ENCODE data around the gene OR13C5. TPM values are rescaled to one million over a fixed set of nuclear protein-coding genes. Genes with fewer than 3 reads are reported as not detected.
"Not testable (repeated sequence)": the region's sequence is repeated elsewhere in the genome, so short reads cannot be mapped to it uniquely, and the experiment has no call there.

The OR13C5 gene
- total and polyA plus RNA-seq, 4 donors = not detected

DNA sequence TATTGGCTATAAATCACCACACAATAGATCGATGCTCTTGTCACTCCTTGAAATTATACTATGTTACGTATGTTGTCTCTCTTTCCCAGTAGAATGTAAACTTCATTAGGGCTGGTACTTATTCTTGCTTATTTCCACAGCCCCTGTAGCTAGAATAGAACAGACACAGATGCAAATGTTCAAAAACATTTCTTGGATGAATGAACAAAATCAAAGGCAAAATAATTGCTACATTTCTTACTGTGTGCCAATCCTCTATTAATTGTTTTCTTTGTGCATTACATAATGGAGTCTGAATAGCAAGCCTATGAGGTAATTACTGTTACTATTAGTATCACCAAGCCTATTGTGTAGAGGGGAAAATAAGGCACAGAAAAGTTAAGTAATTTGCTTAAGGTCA lies 6.9 kb upstream of the OR13C5 start:
- WGBS = 87% methylated on average over 2 of the region's 2 CpGs
- Histone ChIP-seq H3K9ac (ENCODE audit: low read depth in 1 of 2, low read length in 2 of 2) (no peak overlapping the region), H3K27me3 (ENCODE audit: control insufficient read depth in 4 of 4, insufficient read depth in 4 of 4, low read length in 3 of 4) (no peaks in the 10 kb centered on the region), H3K27ac (ENCODE audit: low read depth in 1 of 2, low read length in 2 of 2) (no peak overlapping the region), H3K4me3 (ENCODE audit: low read depth in 1 of 3, low read length in 3 of 3) (no peak overlapping the region), H3K4me1 (ENCODE audit: control insufficient read depth in 4 of 4, insufficient read depth in 4 of 4, low read length in 3 of 4) (no peaks in the 10 kb centered on the region), H3K36me3 (ENCODE audit: control insufficient read depth in 4 of 4, insufficient read depth in 3 of 4, low read depth in 1 of 4, low read length in 3 of 4) (no peaks in the 10 kb centered on the region), H3K9me3 (ENCODE audit: control insufficient read depth in 4 of 4, low read length in 3 of 4) (no peaks in the 10 kb centered on the region)
- TF ChIP-seq RXRA (IDR thresholded peaks at IDR 0.05) (no peak), ATF3 (IDR thresholded peaks at IDR 0.05) (no peak), CTCF (IDR thresholded peaks at IDR 0.05; ENCODE audit: low read depth, low read length, missing input control) (no peak), EGR1 (IDR thresholded peaks at IDR 0.05; ENCODE audit: low read depth in 2 of 2) (no peak), RAD21 (IDR thresholded peaks at IDR 0.05) (no peak), HNF4A (conservative IDR thresholded peaks at IDR 0.05) (no peak), FOXA1 (IDR thresholded peaks at IDR 0.05) (no peak), YY1 (IDR thresholded peaks at IDR 0.05) (no peak), SP1 (IDR thresholded peaks at IDR 0.05) (no peak), FOXA2 (IDR thresholded peaks at IDR 0.05) (no peak), ZBTB33 (IDR thresholded peaks at IDR 0.05) (no peak), NR2F2 (IDR thresholded peaks at IDR 0.05) (no peak), GABPA (IDR thresholded peaks at IDR 0.05 in 1 of 2, conservative IDR thresholded peaks at IDR 0.05 in 1 of 2) (no peak), HNF4G (IDR thresholded peaks at IDR 0.05) (no peak), JUND (IDR thresholded peaks at IDR 0.05) (no peak), TAF1 (conservative IDR thresholded peaks at IDR 0.05) (no peak)
- TF ChIP-seq, protein P1, sequence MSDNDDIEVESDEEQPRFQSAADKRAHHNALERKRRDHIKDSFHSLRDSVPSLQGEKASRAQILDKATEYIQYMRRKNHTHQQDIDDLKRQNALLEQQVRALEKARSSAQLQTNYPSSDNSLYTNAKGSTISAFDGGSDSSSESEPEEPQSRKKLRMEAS (IDR thresholded peaks at IDR 0.05) = no peak
- TF ChIP-seq, protein P2, sequence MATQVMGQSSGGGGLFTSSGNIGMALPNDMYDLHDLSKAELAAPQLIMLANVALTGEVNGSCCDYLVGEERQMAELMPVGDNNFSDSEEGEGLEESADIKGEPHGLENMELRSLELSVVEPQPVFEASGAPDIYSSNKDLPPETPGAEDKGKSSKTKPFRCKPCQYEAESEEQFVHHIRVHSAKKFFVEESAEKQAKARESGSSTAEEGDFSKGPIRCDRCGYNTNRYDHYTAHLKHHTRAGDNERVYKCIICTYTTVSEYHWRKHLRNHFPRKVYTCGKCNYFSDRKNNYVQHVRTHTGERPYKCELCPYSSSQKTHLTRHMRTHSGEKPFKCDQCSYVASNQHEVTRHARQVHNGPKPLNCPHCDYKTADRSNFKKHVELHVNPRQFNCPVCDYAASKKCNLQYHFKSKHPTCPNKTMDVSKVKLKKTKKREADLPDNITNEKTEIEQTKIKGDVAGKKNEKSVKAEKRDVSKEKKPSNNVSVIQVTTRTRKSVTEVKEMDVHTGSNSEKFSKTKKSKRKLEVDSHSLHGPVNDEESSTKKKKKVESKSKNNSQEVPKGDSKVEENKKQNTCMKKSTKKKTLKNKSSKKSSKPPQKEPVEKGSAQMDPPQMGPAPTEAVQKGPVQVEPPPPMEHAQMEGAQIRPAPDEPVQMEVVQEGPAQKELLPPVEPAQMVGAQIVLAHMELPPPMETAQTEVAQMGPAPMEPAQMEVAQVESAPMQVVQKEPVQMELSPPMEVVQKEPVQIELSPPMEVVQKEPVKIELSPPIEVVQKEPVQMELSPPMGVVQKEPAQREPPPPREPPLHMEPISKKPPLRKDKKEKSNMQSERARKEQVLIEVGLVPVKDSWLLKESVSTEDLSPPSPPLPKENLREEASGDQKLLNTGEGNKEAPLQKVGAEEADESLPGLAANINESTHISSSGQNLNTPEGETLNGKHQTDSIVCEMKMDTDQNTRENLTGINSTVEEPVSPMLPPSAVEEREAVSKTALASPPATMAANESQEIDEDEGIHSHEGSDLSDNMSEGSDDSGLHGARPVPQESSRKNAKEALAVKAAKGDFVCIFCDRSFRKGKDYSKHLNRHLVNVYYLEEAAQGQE (IDR thresholded peaks at IDR 0.05) = no peak
- DNase-seq (ENCODE audit: low spot score) = no peak

DNA sequence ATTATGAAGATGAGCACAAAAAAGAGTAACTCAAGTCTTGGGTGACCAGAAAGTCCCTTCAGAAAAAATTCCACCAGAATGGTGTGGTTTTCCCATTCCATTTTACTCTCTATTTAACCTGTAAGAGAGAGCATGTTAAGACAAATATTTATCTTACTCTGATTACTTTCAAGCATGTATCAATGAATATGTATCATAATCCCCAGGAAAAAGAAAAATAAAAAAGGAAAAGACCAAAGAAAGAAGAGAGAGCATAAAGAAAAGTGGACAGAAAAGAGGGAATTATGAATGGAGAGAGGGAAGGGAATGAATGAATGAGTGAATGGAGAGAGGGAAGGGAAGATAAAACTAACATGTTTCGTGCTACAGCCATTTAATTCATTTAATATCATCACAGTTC lies 6.3 kb upstream of the OR13C5 start, which contains the start of gene OR13C2:
Gene OR13C2 (minus strand): TSS at position 101 of the 400 bp plus-strand sequence. CDS start 0 bp downstream, at position 101.
- H3K9ac ChIP-seq (ENCODE audit: low read depth in 1 of 2, low read length in 2 of 2); H3K27ac ChIP-seq (ENCODE audit: low read depth in 1 of 2, low read length in 2 of 2); DNase-seq (ENCODE audit: low spot score); H3K9me3 ChIP-seq (ENCODE audit: control insufficient read depth in 4 of 4, low read length in 3 of 4); H3K4me3 ChIP-seq (ENCODE audit: low read depth in 1 of 3, low read length in 3 of 3); H3K4me1 ChIP-seq (ENCODE audit: control insufficient read depth in 4 of 4, insufficient read depth in 4 of 4, low read length in 3 of 4); H3K27me3 ChIP-seq (ENCODE audit: control insufficient read depth in 4 of 4, insufficient read depth in 4 of 4, low read length in 3 of 4); H3K36me3 ChIP-seq (ENCODE audit: control insufficient read depth in 4 of 4, insufficient read depth in 3 of 4, low read depth in 1 of 4, low read length in 3 of 4): not testable (repeated sequence)
- WGBS = 82% methylated on average over 1 of the region's 1 CpG

All from liver (tissue), 9 donors.